22Rv1 (cell line): ENCODE data around the gene NFYC.

Experiments
- ZFX ChIP-seq: fragments of 450-650 bp; IDR thresholded peaks from 2 replicates; pipeline ENCODE4 v1.6.1; 2017; ENCODE audit warnings: antibody characterized with exemption, borderline replicate concordance
- TF ChIP-seq, protein P1 (sequence below): fragments of 450-650 bp; IDR thresholded peaks from 2 replicates; pipeline ENCODE4 v1.5.1; 2017; ENCODE audit warnings: mild to moderate bottlenecking

DNA sequence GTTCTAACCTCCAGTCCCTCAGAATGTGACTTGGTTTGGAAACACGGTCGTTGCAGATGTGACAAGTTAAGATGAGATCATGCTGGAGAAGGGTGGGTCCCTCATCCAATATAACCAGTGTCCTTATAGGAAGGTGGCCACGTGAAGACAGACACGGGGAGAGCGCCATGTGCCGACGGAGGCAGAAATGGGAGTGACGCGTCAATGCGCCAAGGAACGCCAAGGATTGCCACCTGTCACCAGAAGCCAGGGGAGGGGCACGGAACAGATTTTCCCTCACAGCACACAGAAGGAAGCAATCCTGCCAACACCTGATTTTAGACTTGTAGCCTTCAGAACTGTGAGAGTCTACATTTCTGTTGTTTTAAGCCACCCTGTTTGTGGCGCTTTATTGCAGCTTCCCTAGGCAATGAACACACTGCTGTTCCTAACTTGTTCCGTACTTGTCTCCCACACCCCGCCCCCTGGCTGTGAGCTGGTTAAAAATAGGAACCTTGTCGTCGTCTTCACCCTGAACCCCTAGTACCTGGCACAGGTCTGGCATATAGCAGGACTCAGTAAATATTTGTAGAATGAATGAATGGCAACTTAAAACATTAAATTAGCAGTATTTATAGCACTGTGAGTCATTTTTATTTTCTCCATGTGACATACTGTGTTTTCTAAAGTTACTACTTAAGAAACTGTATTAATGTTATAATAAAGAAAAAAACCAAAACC, 40.2 kb upstream of the NFYC start:
- TF ChIP-seq, protein P1, sequence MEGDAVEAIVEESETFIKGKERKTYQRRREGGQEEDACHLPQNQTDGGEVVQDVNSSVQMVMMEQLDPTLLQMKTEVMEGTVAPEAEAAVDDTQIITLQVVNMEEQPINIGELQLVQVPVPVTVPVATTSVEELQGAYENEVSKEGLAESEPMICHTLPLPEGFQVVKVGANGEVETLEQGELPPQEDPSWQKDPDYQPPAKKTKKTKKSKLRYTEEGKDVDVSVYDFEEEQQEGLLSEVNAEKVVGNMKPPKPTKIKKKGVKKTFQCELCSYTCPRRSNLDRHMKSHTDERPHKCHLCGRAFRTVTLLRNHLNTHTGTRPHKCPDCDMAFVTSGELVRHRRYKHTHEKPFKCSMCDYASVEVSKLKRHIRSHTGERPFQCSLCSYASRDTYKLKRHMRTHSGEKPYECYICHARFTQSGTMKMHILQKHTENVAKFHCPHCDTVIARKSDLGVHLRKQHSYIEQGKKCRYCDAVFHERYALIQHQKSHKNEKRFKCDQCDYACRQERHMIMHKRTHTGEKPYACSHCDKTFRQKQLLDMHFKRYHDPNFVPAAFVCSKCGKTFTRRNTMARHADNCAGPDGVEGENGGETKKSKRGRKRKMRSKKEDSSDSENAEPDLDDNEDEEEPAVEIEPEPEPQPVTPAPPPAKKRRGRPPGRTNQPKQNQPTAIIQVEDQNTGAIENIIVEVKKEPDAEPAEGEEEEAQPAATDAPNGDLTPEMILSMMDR: no peak
- no peak for TF ChIP-seq ZFX
